Panc1 (cell line): ENCODE data around the gene LMNTD1.

Source experiments
- POLR2AphosphoS5 ChIP-seq: IDR thresholded peaks from 2 replicates; pipeline ENCODE4 v1.6.1; 2012; ENCODE audit warnings: mild to moderate bottlenecking, low read depth, low read length, moderate library complexity
- REST ChIP-seq, 2 experiments: IDR thresholded peaks; 2 replicates each; pipeline ENCODE4 v1.6.1; 2011 to 2012; ENCODE audit warnings: low read depth in 2 of 2, control low read depth in 1 of 2, low read length in 1 of 2, mild to moderate bottlenecking in 1 of 2, moderate library complexity in 1 of 2; ENCODE audit not compliant: insufficient read depth in 1 of 2
- SIN3A ChIP-seq: IDR thresholded peaks from 2 replicates; pipeline ENCODE4 v1.6.1; 2012; ENCODE audit warnings: low read depth, mild to moderate bottlenecking, low read length, moderate library complexity, borderline replicate concordance; ENCODE audit not compliant: insufficient read depth
- TCF7L2 ChIP-seq: IDR thresholded peaks from 2 replicates; pipeline ENCODE4 v1.6.1; 2011; ENCODE audit warnings: mild to moderate bottlenecking, low read depth, low read length, inconsistent platforms
- TF ChIP-seq, protein P1 (sequence below): fragments of 450-650 bp; IDR thresholded peaks from 2 replicates; pipeline ENCODE4 v1.5.1; 2017; ENCODE audit warnings: mild to moderate bottlenecking

GRCh38 chr12:25521625-25522256 lies 31.3 kb downstream of the LMNTD1 start:
- TF ChIP-seq, protein P1, sequence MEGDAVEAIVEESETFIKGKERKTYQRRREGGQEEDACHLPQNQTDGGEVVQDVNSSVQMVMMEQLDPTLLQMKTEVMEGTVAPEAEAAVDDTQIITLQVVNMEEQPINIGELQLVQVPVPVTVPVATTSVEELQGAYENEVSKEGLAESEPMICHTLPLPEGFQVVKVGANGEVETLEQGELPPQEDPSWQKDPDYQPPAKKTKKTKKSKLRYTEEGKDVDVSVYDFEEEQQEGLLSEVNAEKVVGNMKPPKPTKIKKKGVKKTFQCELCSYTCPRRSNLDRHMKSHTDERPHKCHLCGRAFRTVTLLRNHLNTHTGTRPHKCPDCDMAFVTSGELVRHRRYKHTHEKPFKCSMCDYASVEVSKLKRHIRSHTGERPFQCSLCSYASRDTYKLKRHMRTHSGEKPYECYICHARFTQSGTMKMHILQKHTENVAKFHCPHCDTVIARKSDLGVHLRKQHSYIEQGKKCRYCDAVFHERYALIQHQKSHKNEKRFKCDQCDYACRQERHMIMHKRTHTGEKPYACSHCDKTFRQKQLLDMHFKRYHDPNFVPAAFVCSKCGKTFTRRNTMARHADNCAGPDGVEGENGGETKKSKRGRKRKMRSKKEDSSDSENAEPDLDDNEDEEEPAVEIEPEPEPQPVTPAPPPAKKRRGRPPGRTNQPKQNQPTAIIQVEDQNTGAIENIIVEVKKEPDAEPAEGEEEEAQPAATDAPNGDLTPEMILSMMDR, result no peak
- no peak for TF ChIP-seq SIN3A
- TF ChIP-seq POLR2AphosphoS5, result no peak
- no peak for TF ChIP-seq REST (IDR thresholded peaks at IDR 0.05; ENCODE audit: insufficient read depth in 1 of 2, low read depth in 2 of 2, low read length in 1 of 2)
- TF ChIP-seq TCF7L2, result no peak
